H1 (cell line): ENCODE results near the gene FLT4. TPM values are rescaled to one million over a fixed set of nuclear protein-coding genes. Genes with fewer than 3 reads are reported as not detected.

ENCODE experiments used
- CTCF ChIA-PET: fragments of 300-600 bp; sonication (Branson Sonifier 250); formaldehyde crosslinking; loops from one replicate; lab custom pipeline; 2021; ENCODE audit not compliant: partially characterized antibody; lab: Charles Lee
- POLR2A ChIA-PET: fragments of 300-600 bp; sonication (Branson Sonifier 250); formaldehyde crosslinking; loops from one replicate; lab custom pipeline; 2021; ENCODE audit warnings: inconsistent platforms; ENCODE audit not compliant: partially characterized antibody; lab: Charles Lee
- DNase-seq, 2 experiments: peaks; one replicate each; pipeline versions ENCODE4 v3.0.0 to v3.0.0-alpha.2; 2010 to 2022; ENCODE audit warnings: low spot score in 2 of 2, low read depth in 1 of 2, mixed read lengths in 1 of 2
- FAIRE-seq: peaks from 2 replicates; lab custom pipeline; 2011; peaks lifted over from hg19 to GRCh38; lab: Jason Lieb, UNC
- H2AFZ ChIP-seq: 2 replicates; pipeline ENCODE4 v1.8.1; 2012; ENCODE audit warnings: low read length, inconsistent platforms
- H2AK5ac ChIP-seq: 2 replicates; pipeline ENCODE4 v1.6.1; 2013; ENCODE audit warnings: low read depth, low read length
- H2BK120ac ChIP-seq: replicated peaks from 2 replicates; pipeline ENCODE3; 2013; ENCODE audit warnings: low read depth, low read length, inconsistent platforms
- H2BK12ac ChIP-seq: 2 replicates; pipeline ENCODE4 v1.6.1; 2013; ENCODE audit warnings: low read depth, low read length
- H2BK15ac ChIP-seq: 2 replicates; pipeline ENCODE4 v1.6.1; 2013; ENCODE audit warnings: low read length
- H2BK20ac ChIP-seq: 2 replicates; pipeline ENCODE4 v1.6.1; 2013; ENCODE audit warnings: low read length
- H2BK5ac ChIP-seq: 2 replicates; pipeline ENCODE4 v1.6.1; 2013; ENCODE audit warnings: low read depth, low read length
- H3K14ac ChIP-seq: 2 replicates; pipeline ENCODE4 v1.6.1; 2013; ENCODE audit warnings: inconsistent platforms; ENCODE audit not compliant: insufficient read length
- H3K18ac ChIP-seq: 2 replicates; pipeline ENCODE4 v1.6.1; 2013; ENCODE audit warnings: low read length; ENCODE audit errors: extremely low read depth
- H3K23ac ChIP-seq: 2 replicates; pipeline ENCODE4 v1.6.1; 2013; ENCODE audit warnings: inconsistent platforms; ENCODE audit not compliant: insufficient read length
- H3K23me2 ChIP-seq: 2 replicates; pipeline ENCODE4 v1.6.1; 2013; ENCODE audit warnings: low read depth, low read length
- H3K27ac ChIP-seq: 2 replicates; pipeline ENCODE4 v1.6.1; 2011; ENCODE audit warnings: low read depth, low read length, inconsistent platforms
- H3K27me3 ChIP-seq, 4 experiments: replicated peaks in 1 of 4; 1 replicate in 1 of 4; 2 replicates in 3 of 4; pipeline versions ENCODE4 v1.6.1 to v1.8.1; 2011 to 2013; ENCODE audit warnings: low read length in 3 of 4, mild to moderate bottlenecking in 3 of 4, inconsistent platforms in 2 of 4, mixed read lengths in 2 of 4, moderate library complexity in 1 of 4; ENCODE audit not compliant: control insufficient read depth in 3 of 4, insufficient read depth in 3 of 4; ENCODE audit errors: extremely low read depth in 1 of 4
- H3K36me3 ChIP-seq, 4 experiments: 2 replicates each; pipeline versions ENCODE4 v1.6.1 to v1.8.1; 2011 to 2013; ENCODE audit warnings: mild to moderate bottlenecking in 4 of 4, low read length in 3 of 4, moderate library complexity in 2 of 4, control low read depth in 1 of 4, inconsistent platforms in 1 of 4; ENCODE audit not compliant: insufficient read depth in 4 of 4, control insufficient read depth in 2 of 4
- H3K4ac ChIP-seq: replicated peaks from 2 replicates; pipeline ENCODE3; 2013; ENCODE audit warnings: low read length, low read depth, mixed read lengths, inconsistent platforms; ENCODE audit not compliant: insufficient read length
- H3K4me1 ChIP-seq, 4 experiments: replicated peaks in 1 of 4; 1 replicate in 1 of 4; 2 replicates in 3 of 4; pipeline versions ENCODE4 v1.6.1 to v1.8.1; 2011 to 2013; ENCODE audit warnings: low read length in 3 of 4, inconsistent platforms in 2 of 4, mixed read lengths in 1 of 4; ENCODE audit not compliant: insufficient read depth in 4 of 4, control insufficient read depth in 3 of 4
- H3K4me2 ChIP-seq, 2 experiments: 2 replicates each; pipeline versions ENCODE4 v1.6.1 to v1.8.1; 2011 to 2013; ENCODE audit warnings: low read depth in 2 of 2, low read length in 2 of 2, control low read depth in 1 of 2, inconsistent platforms in 1 of 2, mild to moderate bottlenecking in 1 of 2; ENCODE audit not compliant: insufficient read depth in 1 of 2
- H3K4me3 ChIP-seq, 4 experiments: fragments of 200-600, 300-600 bp in 1 of 4; sonication (generic), shearing (Covaris generic), sonication (Bioruptor Twin) in 1 of 4; 2 replicates each; pipeline versions ENCODE4 v1.5.1 to v1.8.1; 2011 to 2016; ENCODE audit warnings: low read length in 4 of 4, low read depth in 3 of 4, control low read depth in 2 of 4, inconsistent platforms in 2 of 4, mild to moderate bottlenecking in 2 of 4, mixed read lengths in 1 of 4, moderate library complexity in 1 of 4; ENCODE audit not compliant: insufficient read depth in 2 of 4; ENCODE audit errors: extremely low read depth in 1 of 4
- H3K56ac ChIP-seq: replicated peaks from 2 replicates; pipeline ENCODE3; 2013; ENCODE audit warnings: low read depth, mild to moderate bottlenecking, mixed read lengths, low read length, inconsistent platforms; ENCODE audit not compliant: insufficient read length
- H3K79me1 ChIP-seq: 2 replicates; pipeline ENCODE4 v1.6.1; 2013; ENCODE audit warnings: low read depth, low read length, control low read depth
- H3K79me2 ChIP-seq, 2 experiments: 2 replicates each; pipeline versions ENCODE4 v1.6.1 to v1.8.1; 2012 to 2013; ENCODE audit warnings: low read length in 2 of 2, mild to moderate bottlenecking in 2 of 2, inconsistent platforms in 1 of 2; ENCODE audit not compliant: insufficient read depth in 2 of 2, control insufficient read depth in 1 of 2
- H3K9ac ChIP-seq, 4 experiments: replicated peaks in 1 of 4; 1 replicate in 1 of 4; 2 replicates in 3 of 4; pipeline versions ENCODE4 v1.6.1 to v1.8.1; 2011 to 2013; ENCODE audit warnings: low read depth in 3 of 4, low read length in 3 of 4, control low read depth in 2 of 4, mild to moderate bottlenecking in 2 of 4, moderate library complexity in 2 of 4, inconsistent platforms in 1 of 4; ENCODE audit errors: extremely low read depth in 1 of 4
- H3K9me3 ChIP-seq, 2 experiments: 2 replicates each; pipeline versions ENCODE4 v1.6.1 to v1.8.1; 2012 to 2013; ENCODE audit warnings: mild to moderate bottlenecking in 2 of 2, moderate library complexity in 2 of 2, control low read depth in 1 of 2, inconsistent platforms in 1 of 2, low read depth in 1 of 2, low read length in 1 of 2, mixed read lengths in 1 of 2; ENCODE audit not compliant: insufficient read depth in 2 of 2
- H4K20me1 ChIP-seq, 2 experiments: replicated peaks in 1 of 2; 2 replicates each; pipeline versions ENCODE3 to v1.8.1; 2011 to 2013; ENCODE audit warnings: inconsistent platforms in 2 of 2, low read length in 2 of 2, mild to moderate bottlenecking in 1 of 2; ENCODE audit not compliant: insufficient read depth in 2 of 2, control insufficient read depth in 1 of 2
- H4K5ac ChIP-seq: 2 replicates; pipeline ENCODE4 v1.6.1; 2013; ENCODE audit warnings: low read length, low read depth, mixed read lengths, inconsistent platforms; ENCODE audit not compliant: insufficient read length
- H4K8ac ChIP-seq: 2 replicates; pipeline ENCODE4 v1.8.0; 2013; ENCODE audit warnings: mild to moderate bottlenecking, moderate library complexity, low read length, inconsistent platforms; ENCODE audit not compliant: insufficient read depth; ENCODE audit errors: extremely low read depth
- H4K91ac ChIP-seq: replicated peaks from 2 replicates; pipeline ENCODE3; 2013; ENCODE audit warnings: low read length, mixed read lengths, inconsistent platforms; ENCODE audit not compliant: insufficient read length
- BRCA1 ChIP-seq: IDR thresholded peaks from 2 replicates; pipeline ENCODE4 v1.6.1; 2012; ENCODE audit warnings: low read depth, low read length, improper control_type of control experiment
- SP4 ChIP-seq: IDR thresholded peaks from 2 replicates; pipeline ENCODE4 v1.6.1; 2012; ENCODE audit warnings: low read length, inconsistent platforms
- TBP ChIP-seq: IDR thresholded peaks from 2 replicates; pipeline ENCODE4 v1.6.1; 2011; ENCODE audit warnings: low read depth, low read length, improper control_type of control experiment
- WGBS, 2 experiments: shearing (Covaris generic) in 1 of 2; methylation state at CpG; one replicate each; pipeline versions ENCODE4 v1.1.6 to v1.1.7; 2013 to 2015; ENCODE audit warnings: low lambda C conversion rate in 2 of 2, mixed read lengths in 2 of 2, inconsistent platforms in 1 of 2, low coverage in 1 of 2, missing lambda C conversion rate in 1 of 2; ENCODE audit not compliant: insufficient replicate concordance in 2 of 2, insufficient coverage in 1 of 2, insufficient read length in 1 of 2; ENCODE audit errors: extremely low coverage in 1 of 2, missing lambda C conversion rate in 1 of 2; 5-methylcytosine and 5-hydroxymethylcytosine counted together
- polyA plus RNA-seq, 7 experiments: library from polyadenylated mRNA; depleted of rRNA in 3 of 7; stranded (reverse) in 5 of 7; unstranded in 2 of 7; fragments of >200 nt in 5 of 7; fragments of 200-250 nt in 2 of 7; gene quantifications; 1 replicate in 5 of 7; 2 replicates in 1 of 7; 4 replicates in 1 of 7; pipeline versions ENCODE4 v1.2.1 to v1.2.3, GENCODE V29; 2011 to 2013; ENCODE audit warnings: missing spikeins in 2 of 7, mixed read lengths in 2 of 7
- total RNA-seq: library from RNA; stranded (reverse); fragmentation: NEBNext Ultra II Directional; extraction: Animal tissue kit (Norgen Biotek cat#: 25700); gene quantifications from 2 replicates; pipeline ENCODE4 v1.2.1, GENCODE V29; 2021
- TF ChIP-seq, protein P1 (sequence below): IDR thresholded peaks from 2 replicates; pipeline ENCODE4 v1.6.1; 2012; ENCODE audit warnings: low read length, inconsistent platforms
- TF ChIP-seq, protein P2 (sequence below): IDR thresholded peaks from 2 replicates; pipeline ENCODE4 v1.6.1; 2012; ENCODE audit warnings: inconsistent platforms

FLT4 gene
- total and polyA plus RNA-seq, 2 of the 8 experiments (the other 6 are each of a cell fraction or from before 2014, with no cell fraction given), result 6.5 to 7.7 TPM

DNA sequence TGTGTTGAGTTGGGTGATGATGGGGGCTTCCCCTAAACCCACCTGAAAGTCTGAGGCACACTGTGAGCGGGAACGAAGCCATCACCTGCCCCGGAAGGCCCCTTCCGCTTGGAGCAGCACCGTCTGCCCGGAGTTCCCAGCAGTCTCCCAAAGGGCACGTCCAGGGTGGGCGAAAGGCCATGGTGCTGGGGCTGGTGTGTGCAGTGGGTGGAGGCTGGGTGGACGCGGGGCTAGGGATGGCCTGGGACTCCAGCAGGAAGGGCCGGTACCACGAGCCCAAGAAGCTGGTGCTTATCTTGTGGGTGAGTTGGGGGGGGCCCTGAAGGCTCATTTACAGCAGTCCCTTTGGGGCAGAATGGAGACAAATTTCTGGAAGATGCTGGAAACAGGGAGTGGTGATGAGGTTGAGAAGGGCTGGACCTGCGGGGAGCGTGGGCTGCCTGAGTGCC lies 4.6 kb downstream of the FLT4 start:
- Histone ChIP-seq H2AFZ (no peak overlapping the region), H2BK120ac (no peak overlapping the region), H3K23me2 (peaks cover 9% of the 10 kb centered on the region; the same call in 1 of the 2 replicates), H2BK15ac (no peak overlapping the region), H3K23ac (no peak overlapping the region), H3K4me1 (no peaks in the 10 kb centered on the region; a peak in 1 of 7 replicates), H4K5ac (no peak overlapping the region)
- CTCF ChIA-PET, result interaction anchor here (1.1 to 3.7 kb wide), 3 partner anchors 23 to 39 kb away, joined by 3 to 15 read pairs (median 3); no protein-coding TSS in a partner anchor
- TF ChIP-seq TBP, result no peak
- TF ChIP-seq SP4, result no peak
- TF ChIP-seq, protein P1, sequence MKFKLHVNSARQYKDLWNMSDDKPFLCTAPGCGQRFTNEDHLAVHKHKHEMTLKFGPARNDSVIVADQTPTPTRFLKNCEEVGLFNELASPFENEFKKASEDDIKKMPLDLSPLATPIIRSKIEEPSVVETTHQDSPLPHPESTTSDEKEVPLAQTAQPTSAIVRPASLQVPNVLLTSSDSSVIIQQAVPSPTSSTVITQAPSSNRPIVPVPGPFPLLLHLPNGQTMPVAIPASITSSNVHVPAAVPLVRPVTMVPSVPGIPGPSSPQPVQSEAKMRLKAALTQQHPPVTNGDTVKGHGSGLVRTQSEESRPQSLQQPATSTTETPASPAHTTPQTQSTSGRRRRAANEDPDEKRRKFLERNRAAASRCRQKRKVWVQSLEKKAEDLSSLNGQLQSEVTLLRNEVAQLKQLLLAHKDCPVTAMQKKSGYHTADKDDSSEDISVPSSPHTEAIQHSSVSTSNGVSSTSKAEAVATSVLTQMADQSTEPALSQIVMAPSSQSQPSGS, result no peak
- TF ChIP-seq BRCA1, result no peak
- TF ChIP-seq, protein P2, sequence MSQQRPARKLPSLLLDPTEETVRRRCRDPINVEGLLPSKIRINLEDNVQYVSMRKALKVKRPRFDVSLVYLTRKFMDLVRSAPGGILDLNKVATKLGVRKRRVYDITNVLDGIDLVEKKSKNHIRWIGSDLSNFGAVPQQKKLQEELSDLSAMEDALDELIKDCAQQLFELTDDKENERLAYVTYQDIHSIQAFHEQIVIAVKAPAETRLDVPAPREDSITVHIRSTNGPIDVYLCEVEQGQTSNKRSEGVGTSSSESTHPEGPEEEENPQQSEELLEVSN, result no peak
- TF ChIP-seq, all 59 proteins: peak for 0
- no peak overlapping the region for H3K27ac ChIP-seq
- peaks cover 0 to 8% of the 10 kb centered on the region in 2 experiments for H4K20me1 ChIP-seq
- H3K36me3 ChIP-seq, result no peaks in the 10 kb centered on the region
- peaks cover 5 to 27% (median 21%) of the 10 kb centered on the region in 4 experiments; a peak in 6 of 7 replicates for H3K27me3 ChIP-seq
- H3K4ac ChIP-seq, result no peak overlapping the region
- no peaks in the 10 kb centered on the region for H3K79me1 ChIP-seq
- H2BK12ac ChIP-seq, result no peak overlapping the region
- no peak overlapping the region for H3K14ac ChIP-seq
- peak in 1 of 2 experiments; percentile 35 for DNase-seq
- H3K4me3 ChIP-seq, result no peak overlapping the region
- no peaks in the 10 kb centered on the region for H3K79me2 ChIP-seq
- H3K9ac ChIP-seq, result no peak overlapping the region
- no peak overlapping the region for H4K91ac ChIP-seq
- peak overlapping the region; percentile 28; the same call in 1 of the 2 replicates for H4K8ac ChIP-seq
- no peak overlapping the region for H2AK5ac ChIP-seq
- POLR2A ChIA-PET, result interaction anchor here (1.0 kb wide), 1 partner anchor 9 kb away, joined by 3 read pairs; no protein-coding TSS in a partner anchor
- no peak for FAIRE-seq
- no peak overlapping the region for H3K18ac ChIP-seq
- no peaks in the 10 kb centered on the region for H3K9me3 ChIP-seq
- WGBS, 2 experiments, result 80% methylated on average over 14 of the region's 14 CpGs; no CpG with 5 or more reads in 1 of the 2 experiments
- H2BK5ac ChIP-seq, result no peak overlapping the region; the same call in 1 of the 2 replicates
- H3K4me2 ChIP-seq, result no peak overlapping the region
- no peak overlapping the region for H2BK20ac ChIP-seq
- H3K56ac ChIP-seq, result no peak overlapping the region
